CD4-positive, alpha-beta T cell (primary cell): ENCODE measurements around the gene PTGES3L. TPM values are rescaled to one million over a fixed set of nuclear protein-coding genes. Genes with fewer than 3 reads are reported as not detected.
"Not testable (repeated sequence)": the region's sequence is repeated elsewhere in the genome, so short reads cannot be mapped to it uniquely, and the experiment has no call there.

ENCODE experiments used
- ATAC-seq: fragments of 200-7000 bp; cut with Tn5 transposase; one replicate; pipeline ENCODE4 v1.10.0; 2022; ENCODE audit warnings: mild to moderate bottlenecking; ENCODE audit not compliant: poor library complexity
- CTCF ChIA-PET: fragments of 350-600 bp; sonication (Branson Sonifier 250); formaldehyde crosslinking; loops from one replicate; lab custom pipeline; 2021; ENCODE audit warnings: antibody characterized with exemption, inconsistent platforms; lab: Charles Lee
- POLR2A ChIA-PET: fragments of 350-600 bp; sonication (Branson Sonifier 250); formaldehyde crosslinking; loops from one replicate; lab custom pipeline; 2021; ENCODE audit warnings: antibody characterized with exemption, inconsistent platforms; lab: Charles Lee
- DNase-seq, 14 experiments: peaks; one replicate each; pipeline ENCODE4 v3.0.0-alpha.2; 2013 to 2020; ENCODE audit warnings: mixed read lengths in 2 of 14
- H3K27ac ChIP-seq, 2 donors: one replicate each; pipeline versions ENCODE4 v1.5.1 to v1.7.0; 2013; ENCODE audit warnings: low read length in 2 of 2, low read depth in 1 of 2, mild to moderate bottlenecking in 1 of 2
- H3K27me3 ChIP-seq, 2 experiments: 1 replicate in 1 of 2; 2 replicates in 1 of 2; pipeline versions ENCODE4 v1.6.1 to v1.7.0; 2013; ENCODE audit warnings: low read length in 2 of 2, control low read depth in 1 of 2, mild to moderate bottlenecking in 1 of 2, moderate library complexity in 1 of 2; ENCODE audit not compliant: insufficient read depth in 2 of 2, control insufficient read depth in 1 of 2
- H3K36me3 ChIP-seq: one replicate; pipeline ENCODE4 v1.6.1; 2013; ENCODE audit warnings: low read length, control low read depth; ENCODE audit not compliant: insufficient read depth
- H3K4me1 ChIP-seq: one replicate; pipeline ENCODE4 v1.6.1; 2013; ENCODE audit warnings: low read length, control low read depth; ENCODE audit not compliant: insufficient read depth
- H3K4me3 ChIP-seq: one replicate; pipeline ENCODE4 v1.5.1; 2013; ENCODE audit warnings: mild to moderate bottlenecking, low read length, moderate library complexity
- H3K9me3 ChIP-seq, 2 experiments: 1 replicate in 1 of 2; 2 replicates in 1 of 2; pipeline versions ENCODE4 v1.6.1 to v1.7.0; 2013; ENCODE audit warnings: low read length in 2 of 2, mild to moderate bottlenecking in 2 of 2, control low read depth in 1 of 2, moderate library complexity in 1 of 2; ENCODE audit not compliant: control insufficient read depth in 1 of 2, insufficient read depth in 1 of 2
- H3K27ac Mint-ChIP-seq: one replicate; pipeline ENCODE4 v1.8.0; 2020; ENCODE audit warnings: mixed read lengths
- H3K27me3 Mint-ChIP-seq: one replicate; pipeline ENCODE4 v1.8.0; 2021; ENCODE audit warnings: mixed read lengths
- H3K36me3 Mint-ChIP-seq: one replicate; pipeline ENCODE4 v1.8.0; 2021; ENCODE audit warnings: low read depth, mixed read lengths
- H3K4me1 Mint-ChIP-seq: one replicate; pipeline ENCODE4 v1.8.0; 2021; ENCODE audit warnings: low read depth, mixed read lengths
- H3K4me3 Mint-ChIP-seq: one replicate; pipeline ENCODE4 v1.8.0; 2020; ENCODE audit warnings: mild to moderate bottlenecking, mixed read lengths
- H3K9me3 Mint-ChIP-seq: one replicate; pipeline ENCODE4 v1.8.0; 2020; ENCODE audit warnings: mixed read lengths
- CTCF ChIP-seq: fragments of 200-600 bp; IDR thresholded peaks from one replicate; pipeline ENCODE4 v1.8.0; 2022; ENCODE audit warnings: antibody characterized with exemption, mild to moderate bottlenecking
- intact Hi-C, 2 experiments: fragments of 100-400 bp; cut with DNase I in 1 of 2; cut with micrococcal nuclease in 1 of 2; formaldehyde crosslinking; loops; one replicate each; pipeline versions ENCODE4 v1.15.1 to v1.9.0; 2023 to 2025; cut with DNase I, micrococcal nuclease
- total RNA-seq, 174 experiments: library from RNA in 2 of 174; stranded (reverse) in 2 of 174; gene quantifications; one replicate each; pipeline ENCODE4 v1.2.3 and lab custom pipeline; 2021 to 2026

Gene PTGES3L
- total RNA-seq, 2 experiments from 2014 or later, result 0.20 TPM; not detected in 1

- H3K27ac ChIP-seq, result no peak overlapping the region
- peak overlapping the region; percentile 48 for H3K4me3 Mint-ChIP-seq
- peaks cover 63% of the 10 kb centered on the region for H3K36me3 Mint-ChIP-seq
- H3K27ac Mint-ChIP-seq, result no peak overlapping the region
- no peaks in the 10 kb centered on the region for H3K9me3 Mint-ChIP-seq
- ATAC-seq, result no peak
- H3K4me1 Mint-ChIP-seq, result peaks cover 26% of the 10 kb centered on the region
- H3K36me3 ChIP-seq, result peaks cover 46% of the 10 kb centered on the region
- ChIA-PET POLR2A (interaction anchor here (1.0 kb wide), 1 partner anchor 21 kb away, joined by 3 read pairs; no protein-coding TSS in a partner anchor), CTCF (no interaction called here)
- TF ChIP-seq CTCF, result no peak
- DNase-seq, result peak in 1 of 14 experiments; percentile 6
- no peaks in the 10 kb centered on the region for H3K27me3 Mint-ChIP-seq
- peaks cover 44% of the 10 kb centered on the region for H3K4me1 ChIP-seq
- no peak overlapping the region for H3K4me3 ChIP-seq
- intact Hi-C loops, result no loop called here
- no peaks in the 10 kb centered on the region for H3K27me3 ChIP-seq
- no peaks in the 10 kb centered on the region for H3K9me3 ChIP-seq
These were observed 23.8 kb upstream of the PTGES3L start for GRCh38 chr17:43003542-43004172.

- peak overlapping the region; percentile 44 for H3K27ac Mint-ChIP-seq
- H3K27ac ChIP-seq, H3K4me3 Mint-ChIP-seq, ATAC-seq, H3K9me3 ChIP-seq, H3K27me3 Mint-ChIP-seq, H3K4me3 ChIP-seq, intact Hi-C loops, H3K9me3 Mint-ChIP-seq, CTCF ChIA-PET, H3K27me3 ChIP-seq: not testable (repeated sequence)
- peaks cover 25% of the 10 kb centered on the region for H3K4me1 Mint-ChIP-seq
- POLR2A ChIA-PET, result interaction anchor here (0.9 to 1.1 kb wide), 2 partner anchors 12 to 171 kb away, joined by 3 read pairs; no protein-coding TSS in a partner anchor
- Histone ChIP-seq H3K36me3 (peaks cover 46% of the 10 kb centered on the region), H3K4me1 (peaks cover 28% of the 10 kb centered on the region)
- peak in 1 of 14 experiments; percentile 18 for DNase-seq
- H3K36me3 Mint-ChIP-seq, result peaks cover 64% of the 10 kb centered on the region
These were observed 21.0 kb upstream of the PTGES3L start for GRCh38 chr17:43000894-43001293.

GRCh38 chr17:42999003-42999525 lies 19.2 kb upstream of the PTGES3L start:
- DNase-seq (peak in 1 of 14 experiments; percentile 21), ATAC-seq (no peak)
- Mint-ChIP-seq H3K4me3 (peak overlapping the region; percentile 96), H3K4me1 (peaks cover 25% of the 10 kb centered on the region), H3K27ac (peak overlapping the region; percentile 95), H3K36me3 (peaks cover 59% of the 10 kb centered on the region), H3K9me3 (no peaks in the 10 kb centered on the region), H3K27me3 (no peaks in the 10 kb centered on the region)
- H3K4me1 ChIP-seq, result peaks cover 28% of the 10 kb centered on the region
- no peaks in the 10 kb centered on the region for H3K9me3 ChIP-seq
- POLR2A ChIA-PET, result interaction anchor here (1.1 to 3.2 kb wide), 16 partner anchors 8 to 611 kb away, joined by 3 to 58 read pairs (median 22); partner anchors contain the start of genes DHX8, IFI35, NBR1 and PSME3
- H3K36me3 ChIP-seq, result peaks cover 46% of the 10 kb centered on the region
- H3K27me3 ChIP-seq, result no peaks in the 10 kb centered on the region
- no peak for TF ChIP-seq CTCF
- peak overlapping the region; percentile 73 to 98 for H3K27ac ChIP-seq
- H3K4me3 ChIP-seq, result peak overlapping the region; percentile 91
- intact Hi-C loops, result loop anchor here (2.0 to 10.0 kb wide), 6 partner anchors 126 to 1016 kb away; partner anchors contain the start of genes BRCA1 (in 1 of the 2), DHX8 (in 1 of the 2), NBR1 (in 1 of the 2) and PSME3 (in 1 of the 2)
- CTCF ChIA-PET, result interaction anchor here (1.0 to 2.3 kb wide), 9 partner anchors 8 to 485 kb away, joined by 3 to 14 read pairs (median 9); partner anchors contain the start of genes AARSD1, DHX8, IFI35 and RND2
